Skeletal muscle tissue (tissue), 4 donors: ENCODE data around the gene CAPZB. TPM values are rescaled to one million over a fixed set of nuclear protein-coding genes. Genes with fewer than 3 reads are reported as not detected.

ENCODE experiments used
- H3K27ac ChIP-seq: one replicate; pipeline ENCODE4 v1.7.0; 2013; ENCODE audit warnings: mild to moderate bottlenecking, low read depth, low read length, inconsistent platforms
- H3K27me3 ChIP-seq, 3 donors: one replicate each; pipeline ENCODE4 v1.7.0; 2013; ENCODE audit warnings: low read length in 3 of 3; ENCODE audit not compliant: control insufficient read depth in 3 of 3, insufficient read depth in 3 of 3
- H3K36me3 ChIP-seq, 3 donors: one replicate each; pipeline ENCODE4 v1.7.0; 2013; ENCODE audit warnings: low read length in 3 of 3; ENCODE audit not compliant: control insufficient read depth in 3 of 3, insufficient read depth in 3 of 3
- H3K4me1 ChIP-seq, 3 donors: one replicate each; pipeline ENCODE4 v1.7.0; 2013; ENCODE audit warnings: low read length in 3 of 3, mild to moderate bottlenecking in 3 of 3; ENCODE audit not compliant: control insufficient read depth in 3 of 3, insufficient read depth in 3 of 3
- H3K4me3 ChIP-seq, 3 donors: one replicate each; pipeline ENCODE4 v1.7.0; 2013; ENCODE audit warnings: low read length in 3 of 3
- H3K9ac ChIP-seq, 3 donors: one replicate each; pipeline ENCODE4 v1.7.0; 2013; ENCODE audit warnings: low read length in 3 of 3, mild to moderate bottlenecking in 3 of 3, moderate library complexity in 2 of 3, low read depth in 1 of 3
- H3K9me3 ChIP-seq, 3 donors: one replicate each; pipeline ENCODE4 v1.7.0; 2013; ENCODE audit warnings: low read length in 3 of 3; ENCODE audit not compliant: control insufficient read depth in 3 of 3
- total RNA-seq: library from RNA; depleted of rRNA; stranded (reverse); fragments of >200 nt; gene quantifications from one replicate; pipeline ENCODE4 v1.2.3, GENCODE V29; 2014
- donor health status: Osteomylitis.

CAPZB gene
- total RNA-seq, 1 donor from 2014 or later, result 67.3 TPM

DNA sequence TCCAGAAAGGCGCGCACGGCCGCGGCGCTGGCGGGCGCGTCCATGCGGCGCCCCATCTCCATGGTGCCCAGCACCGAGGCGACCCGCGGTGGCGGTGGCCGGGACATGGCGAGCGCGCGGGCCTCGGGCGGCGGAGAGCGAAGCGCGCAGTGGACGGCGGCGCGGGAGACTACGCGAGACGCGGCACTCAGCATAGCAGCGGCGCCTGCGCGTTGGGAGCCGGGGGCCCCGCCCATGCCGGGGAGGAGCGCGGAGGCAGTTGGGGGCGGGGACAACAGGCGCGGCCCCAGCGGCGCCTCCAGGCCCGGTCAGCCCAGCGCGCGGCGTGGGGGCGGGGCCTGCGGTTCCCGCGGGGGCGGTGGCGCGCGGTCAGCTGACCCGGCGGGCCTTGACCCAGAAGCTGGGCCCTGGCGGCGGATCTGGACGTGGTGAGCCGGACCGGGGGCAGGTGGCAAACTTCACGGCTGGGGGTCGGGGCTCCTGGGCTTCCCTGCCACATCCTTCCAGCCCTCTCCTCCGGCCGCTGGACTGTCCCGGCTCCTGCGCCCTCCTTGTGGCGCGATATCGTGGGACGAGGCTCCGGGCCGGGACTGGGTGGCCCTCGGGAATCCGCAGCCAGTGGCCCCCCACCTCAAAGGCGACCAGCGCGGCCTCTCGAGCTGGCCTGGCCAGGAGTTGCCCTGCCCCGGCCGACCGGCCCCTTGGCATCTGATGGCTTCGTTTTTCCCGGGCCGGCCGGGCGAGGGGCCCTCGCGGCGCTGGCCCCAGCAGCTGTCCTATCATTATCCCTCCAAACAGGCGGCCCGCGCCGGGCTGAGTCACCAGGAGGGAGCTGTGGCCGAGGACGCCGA lies 173.2 kb downstream of the CAPZB start, which contains the start of the genes AKR7A2 and SLC66A1:
TSS of gene AKR7A2 (minus strand) at position 214 of the 851 bp plus-strand sequence. CDS start at position 194, 20 bp downstream.
TSS of gene SLC66A1 (plus strand) at position 396 of the 851 bp plus-strand sequence. CDS start 5,352 bp downstream, outside the sequence.
- H3K36me3 ChIP-seq, result peaks cover 13 to 19% (median 15%) of the 10 kb centered on the region in 3 donors
- peak within 1 kb of the TSS; percentile 87 to 93 (median 88) for H3K9ac ChIP-seq
- H3K27ac ChIP-seq, result peak within 1 kb of the TSS; percentile 90
- peak within 1 kb of the TSS; percentile 71 to 89 (median 80) for H3K4me3 ChIP-seq
- no peaks in the 10 kb centered on the region for H3K9me3 ChIP-seq
- no peaks in the 10 kb centered on the region for H3K27me3 ChIP-seq
- H3K4me1 ChIP-seq, result peaks cover 26 to 42% (median 28%) of the 10 kb centered on the region in 3 donors

- Histone ChIP-seq H3K27me3 (no peaks in the 10 kb centered on the region), H3K36me3 (peaks cover 15 to 24% (median 20%) of the 10 kb centered on the region in 3 donors), H3K9me3 (no peaks in the 10 kb centered on the region), H3K9ac (peak overlapping the region; percentile 66 to 91 (median 69)), H3K27ac (no peak overlapping the region), H3K4me3 (peak overlapping the region; percentile 71 to 89 (median 79)), H3K4me1 (peaks cover 26 to 42% (median 28%) of the 10 kb centered on the region in 3 donors)
Measured at GRCh38 chr1:19311503-19311930, 173.8 kb downstream of the CAPZB start.

GRCh38 chr1:19310720-19311502 lies 174.4 kb downstream of the CAPZB start:
- no peak overlapping the region for H3K27ac ChIP-seq
- peaks cover 26 to 39% (median 28%) of the 10 kb centered on the region in 3 donors for H3K4me1 ChIP-seq
- no peaks in the 10 kb centered on the region for H3K27me3 ChIP-seq
- H3K9ac ChIP-seq, result peak overlapping the region; percentile 66 to 91 (median 69)
- no peaks in the 10 kb centered on the region for H3K9me3 ChIP-seq
- H3K36me3 ChIP-seq, result peaks cover 20 to 29% (median 21%) of the 10 kb centered on the region in 3 donors
- H3K4me3 ChIP-seq, result peak overlapping the region; percentile 71 to 89 (median 79)

GRCh38 chr1:19310061-19310460 lies 175.3 kb downstream of the CAPZB start:
- no peak overlapping the region for H3K27ac ChIP-seq
- peaks cover 24 to 35% (median 30%) of the 10 kb centered on the region in 3 donors for H3K36me3 ChIP-seq
- no peaks in the 10 kb centered on the region for H3K27me3 ChIP-seq
- H3K9me3 ChIP-seq, result no peaks in the 10 kb centered on the region
- peaks cover 23 to 30% (median 27%) of the 10 kb centered on the region in 3 donors for H3K4me1 ChIP-seq
- H3K4me3 ChIP-seq, result no peak overlapping the region
- peak overlapping the region in 1 of 3 donors; percentile 16 for H3K9ac ChIP-seq

DNA sequence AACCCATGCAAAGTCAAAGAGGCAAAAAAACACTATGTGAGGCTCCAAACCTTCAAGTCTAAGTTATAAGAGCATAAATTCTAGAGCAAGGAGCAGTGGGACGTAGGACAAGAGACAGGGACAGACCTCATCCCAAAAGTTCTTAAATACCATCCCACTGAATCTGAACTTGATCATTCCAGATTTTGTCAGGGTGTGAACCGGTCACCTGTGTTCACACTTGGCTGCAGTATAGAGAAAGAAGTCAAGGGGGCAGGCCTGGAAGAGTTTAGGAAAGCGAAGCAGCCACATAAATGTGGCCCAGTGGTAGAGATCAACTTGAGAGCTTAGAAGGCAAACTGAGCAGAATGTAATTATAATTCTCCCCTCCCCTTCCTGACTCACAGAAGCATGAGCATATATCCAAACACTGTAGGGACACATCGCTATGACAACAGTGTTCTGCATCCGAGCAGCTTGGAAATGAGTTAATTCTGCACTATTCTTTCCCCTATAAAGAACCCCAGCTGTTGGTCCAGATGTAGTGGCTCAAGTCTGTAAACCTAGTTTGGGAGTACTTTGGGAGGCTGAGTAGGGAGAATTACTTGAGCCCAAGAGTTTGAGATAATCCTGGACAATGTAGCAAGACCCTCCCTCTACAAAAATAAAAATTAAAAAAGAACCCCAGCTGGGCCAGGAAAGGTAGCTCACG lies 176.1 kb downstream of the CAPZB start:
- peaks cover 23 to 30% (median 27%) of the 10 kb centered on the region in 3 donors for H3K4me1 ChIP-seq
- no peak overlapping the region for H3K4me3 ChIP-seq
- peaks cover 28 to 43% (median 37%) of the 10 kb centered on the region in 3 donors for H3K36me3 ChIP-seq
- no peak overlapping the region for H3K27ac ChIP-seq
- no peaks in the 10 kb centered on the region for H3K27me3 ChIP-seq
- no peak overlapping the region for H3K9ac ChIP-seq
- H3K9me3 ChIP-seq, result no peaks in the 10 kb centered on the region

DNA sequence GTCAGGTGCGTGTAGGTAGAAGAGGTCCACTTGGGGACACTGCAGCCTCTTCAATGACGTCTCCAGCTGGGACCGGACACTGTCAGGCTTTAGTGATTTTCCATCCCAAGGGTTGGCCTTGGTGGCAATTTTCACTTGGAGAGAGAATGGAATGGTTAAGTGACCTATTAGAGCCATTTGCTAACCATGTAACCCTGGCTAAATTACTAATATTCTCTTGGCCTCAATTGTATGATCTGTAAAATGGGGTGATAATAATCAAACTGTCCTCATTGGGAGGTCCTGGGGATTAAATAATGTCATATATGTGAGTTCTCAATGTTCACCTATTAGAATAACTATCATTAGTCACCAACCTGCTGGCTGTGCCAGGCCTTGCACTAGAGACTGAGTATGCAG lies 176.8 kb downstream of the CAPZB start:
- peaks cover 21 to 23% (median 22%) of the 10 kb centered on the region in 3 donors for H3K4me1 ChIP-seq
- H3K27me3 ChIP-seq, result no peaks in the 10 kb centered on the region
- H3K36me3 ChIP-seq, result peaks cover 28 to 47% (median 43%) of the 10 kb centered on the region in 3 donors
- no peak overlapping the region for H3K9ac ChIP-seq
- H3K27ac ChIP-seq, result no peak overlapping the region
- H3K9me3 ChIP-seq, result no peaks in the 10 kb centered on the region
- no peak overlapping the region for H3K4me3 ChIP-seq

DNA sequence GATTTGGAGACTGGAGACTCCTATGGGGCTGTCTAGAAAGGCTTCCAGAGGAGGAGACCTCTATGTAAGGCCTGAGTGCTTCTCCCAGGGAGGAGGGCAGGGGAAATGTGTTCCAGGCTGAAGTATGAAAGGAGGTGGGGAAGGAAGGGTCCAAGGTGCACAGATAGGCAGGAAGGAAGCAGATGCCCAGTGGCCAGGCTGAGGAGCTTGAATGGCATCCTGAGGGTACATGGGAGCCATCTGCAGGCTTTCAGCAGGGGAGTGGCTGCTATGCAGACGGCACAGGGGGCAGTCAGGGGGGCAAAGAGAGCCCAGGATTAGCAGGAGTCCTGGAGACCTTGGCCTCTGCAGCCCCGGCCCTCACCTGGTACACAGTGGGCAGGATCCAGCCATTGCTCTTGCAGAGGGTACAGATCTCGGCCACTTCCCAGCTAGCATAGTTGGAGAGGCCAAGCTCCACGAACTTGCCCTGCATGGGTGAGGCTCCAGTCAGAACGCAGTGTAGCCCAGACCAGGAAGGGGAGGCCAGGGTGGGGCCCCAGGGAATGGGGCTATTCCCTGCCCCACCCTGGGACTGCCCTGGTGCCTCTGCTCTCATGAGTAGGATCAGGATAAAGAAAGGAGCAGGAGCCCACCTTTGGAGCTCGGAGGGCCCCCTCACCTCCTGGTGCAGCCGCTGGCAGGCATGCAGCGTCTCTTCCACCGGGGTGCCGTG lies 177.4 kb downstream of the CAPZB start:
- Histone ChIP-seq H3K27ac (no peak overlapping the region), H3K9me3 (no peaks in the 10 kb centered on the region), H3K9ac (no peak overlapping the region), H3K4me1 (peaks cover 15 to 18% (median 16%) of the 10 kb centered on the region in 3 donors), H3K4me3 (no peak overlapping the region), H3K36me3 (peaks cover 30 to 51% (median 48%) of the 10 kb centered on the region in 3 donors), H3K27me3 (no peaks in the 10 kb centered on the region)

GRCh38 chr1:19306941-19307340 lies 178.4 kb downstream of the CAPZB start:
- Histone ChIP-seq H3K27ac (no peak overlapping the region), H3K36me3 (peaks cover 30 to 51% (median 48%) of the 10 kb centered on the region in 3 donors), H3K27me3 (no peaks in the 10 kb centered on the region), H3K4me3 (no peak overlapping the region), H3K9ac (no peak overlapping the region), H3K9me3 (no peaks in the 10 kb centered on the region), H3K4me1 (peaks cover 11 to 13% (median 13%) of the 10 kb centered on the region in 3 donors)

DNA sequence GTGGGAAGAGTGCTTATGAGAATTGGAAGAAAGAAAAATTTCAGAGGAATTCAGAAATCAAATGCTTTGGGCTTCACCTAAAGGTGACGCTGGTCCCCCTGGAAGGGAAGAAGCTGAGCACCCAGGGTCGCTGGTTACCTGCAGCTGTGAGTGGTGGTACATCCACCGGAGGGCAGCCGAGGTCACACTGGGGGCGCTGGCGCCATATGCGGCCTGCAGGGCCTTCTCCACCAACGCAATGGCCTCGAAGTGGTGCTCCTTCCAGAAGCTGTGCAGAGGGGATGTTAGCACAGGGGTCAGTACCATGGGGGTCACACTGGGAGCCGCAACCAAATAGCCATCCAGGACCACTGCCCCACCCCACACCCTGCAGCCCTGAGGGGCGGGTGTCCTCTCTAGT lies 179.5 kb downstream of the CAPZB start:
- H3K27ac ChIP-seq, result no peak overlapping the region
- no peaks in the 10 kb centered on the region for H3K27me3 ChIP-seq
- H3K9ac ChIP-seq, result no peak overlapping the region
- peaks cover 30 to 51% (median 48%) of the 10 kb centered on the region in 3 donors for H3K36me3 ChIP-seq
- no peaks in the 10 kb centered on the region for H3K9me3 ChIP-seq
- H3K4me1 ChIP-seq, result peaks cover 4 to 5% (median 4%) of the 10 kb centered on the region in 3 donors
- no peak overlapping the region for H3K4me3 ChIP-seq
